GM15510 (cell line): ENCODE measurements around the gene CLCNKA.

Experiments used
- POLR2A ChIP-seq: IDR thresholded peaks from 3 replicates; pipeline ENCODE4 v1.6.1; 2011; ENCODE audit warnings: borderline replicate concordance; ENCODE audit not compliant: insufficient read length; ENCODE audit errors: extremely low read depth

CLCNKA gene

GRCh38 chr1:16010837-16011236, 11.0 kb upstream of the CLCNKA start:
- no peak for TF ChIP-seq POLR2A

DNA sequence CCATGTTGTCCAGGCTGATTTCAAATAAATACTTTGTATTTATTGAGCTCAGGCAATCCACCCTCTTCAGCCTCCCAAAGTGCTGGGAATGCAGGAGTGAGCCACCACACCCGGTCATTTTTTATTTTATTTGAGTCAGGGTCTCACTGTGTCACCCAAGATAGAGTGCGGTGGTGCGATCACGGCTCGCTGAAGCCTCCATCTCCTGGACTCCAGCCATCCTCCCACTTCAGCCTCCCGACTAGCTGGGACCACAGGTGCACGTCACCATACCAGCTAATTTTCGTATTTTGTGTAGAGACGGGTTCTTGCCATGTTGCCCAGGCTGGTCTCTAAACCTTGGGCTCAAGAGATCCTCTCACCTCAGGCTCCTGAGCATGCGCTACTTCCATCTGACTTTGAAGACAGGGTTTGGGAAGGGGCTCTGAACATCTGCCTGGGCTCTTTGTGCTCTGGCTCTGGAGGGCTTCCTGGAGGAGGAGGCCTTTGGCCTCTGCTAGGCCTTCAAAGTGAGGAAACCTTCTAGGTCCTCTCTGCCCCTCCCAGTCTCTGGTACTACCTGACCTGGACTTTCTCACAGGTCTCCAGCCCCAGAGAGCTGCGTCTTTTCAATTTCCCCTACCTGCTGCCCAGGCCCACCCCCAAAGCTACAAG, 9.8 kb upstream of the CLCNKA start:
- no peak for TF ChIP-seq POLR2A

- TF ChIP-seq POLR2A = no peak
Observed at GRCh38 chr1:16012590-16013219, 9.1 kb upstream of the CLCNKA start.

GRCh38 chr1:16013220-16013907, 8.5 kb upstream of the CLCNKA start:
- no peak for TF ChIP-seq POLR2A

DNA sequence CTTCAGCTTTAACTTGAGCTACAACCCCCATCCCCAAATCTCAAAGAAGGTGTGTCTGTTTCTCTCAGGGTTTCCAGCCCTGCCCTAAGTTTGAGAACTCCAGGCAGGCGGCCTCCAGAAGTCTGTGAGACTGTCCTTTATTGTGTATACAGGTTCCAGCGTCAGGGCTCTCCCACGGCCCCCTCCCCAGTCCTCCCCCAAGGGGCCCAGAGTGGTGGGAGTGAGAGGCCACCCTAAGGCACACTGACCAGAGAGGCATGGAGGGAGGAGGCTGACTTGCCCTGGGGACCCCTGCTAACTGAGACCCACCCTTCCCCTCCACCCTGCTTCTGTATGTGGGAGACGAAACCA, 8.0 kb upstream of the CLCNKA start:
- no peak for TF ChIP-seq POLR2A

GRCh38 chr1:16014509-16015482, 7.0 kb upstream of the CLCNKA start:
- no peak for TF ChIP-seq POLR2A

DNA sequence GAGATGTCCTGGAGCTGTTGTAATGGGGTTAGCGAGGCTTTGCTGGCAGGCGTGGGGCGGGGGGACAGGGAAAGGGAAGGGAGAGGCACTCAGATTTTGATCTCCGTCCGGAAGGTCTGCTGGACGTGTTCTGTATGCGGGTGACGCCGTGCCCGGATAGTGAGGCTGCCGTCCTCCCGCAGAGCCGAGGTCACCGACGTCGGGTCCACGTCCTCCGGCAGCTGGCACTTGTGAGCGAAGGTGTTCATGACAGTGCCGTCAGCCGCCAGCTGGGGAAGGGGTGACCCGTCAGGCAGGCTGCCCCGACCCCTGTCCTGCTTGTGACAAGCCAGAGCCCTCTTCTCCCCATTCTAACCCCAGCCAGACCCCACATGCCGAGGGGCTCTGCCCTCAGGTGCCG, 6.3 kb upstream of the CLCNKA start:
- no peak for TF ChIP-seq POLR2A

- TF ChIP-seq POLR2A = no peak
Observed at GRCh38 chr1:16015960-16016901, 5.6 kb upstream of the CLCNKA start.

- no peak for TF ChIP-seq POLR2A
Observed at GRCh38 chr1:16017076-16017460, 4.8 kb upstream of the CLCNKA start.

DNA sequence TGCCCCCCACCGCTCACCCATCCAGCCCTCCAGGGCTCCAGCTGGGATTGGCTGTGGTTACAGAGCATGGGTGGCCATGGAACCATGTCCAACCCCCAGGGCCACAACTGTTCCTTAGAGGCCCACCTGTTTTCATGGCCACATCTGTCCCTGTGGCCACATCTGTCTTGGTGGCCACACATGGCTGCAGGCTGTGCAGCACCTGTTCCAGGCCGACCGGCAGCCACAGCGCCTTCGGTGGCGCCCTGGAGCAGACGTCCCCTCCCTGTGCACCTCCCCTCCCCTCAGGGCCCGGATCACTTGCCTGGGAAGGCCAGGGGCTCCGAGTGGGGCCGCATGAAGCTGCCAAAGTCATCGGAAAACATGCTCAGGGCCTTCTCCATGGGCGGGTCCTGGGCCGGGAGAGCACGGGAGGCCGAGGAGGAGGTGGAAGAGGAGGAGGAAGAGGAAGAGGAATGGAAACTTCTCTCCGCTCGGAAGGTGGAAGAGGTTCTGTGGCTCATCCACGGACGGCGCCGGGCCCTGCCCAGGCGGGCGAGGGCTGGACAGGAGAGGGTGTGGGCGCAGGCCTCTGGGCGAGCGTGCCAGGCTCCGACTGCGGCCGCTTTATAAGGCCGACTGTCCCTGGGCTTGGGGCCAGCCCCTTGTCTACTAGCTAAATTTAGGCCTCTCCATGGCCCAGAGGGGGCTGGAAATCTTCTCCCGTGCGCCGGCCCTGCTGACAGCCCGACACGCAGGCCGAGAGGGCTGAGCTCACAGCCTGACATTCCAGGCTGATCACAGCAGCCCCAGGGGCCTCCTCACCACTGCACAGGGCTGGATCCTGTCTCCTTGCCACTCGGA, 4.2 kb upstream of the CLCNKA start, which contains the start of gene HSPB7:
Gene HSPB7 (minus strand): TSS at position 583 of the 843 bp plus-strand sequence. CDS start 80 bp downstream, at position 503.
- no peak for TF ChIP-seq POLR2A

GRCh38 chr1:16018308-16018707, 3.5 kb upstream of the CLCNKA start:
- no peak for TF ChIP-seq POLR2A

GRCh38 chr1:16018749-16019643, 2.8 kb upstream of the CLCNKA start:
- no peak for TF ChIP-seq POLR2A

DNA sequence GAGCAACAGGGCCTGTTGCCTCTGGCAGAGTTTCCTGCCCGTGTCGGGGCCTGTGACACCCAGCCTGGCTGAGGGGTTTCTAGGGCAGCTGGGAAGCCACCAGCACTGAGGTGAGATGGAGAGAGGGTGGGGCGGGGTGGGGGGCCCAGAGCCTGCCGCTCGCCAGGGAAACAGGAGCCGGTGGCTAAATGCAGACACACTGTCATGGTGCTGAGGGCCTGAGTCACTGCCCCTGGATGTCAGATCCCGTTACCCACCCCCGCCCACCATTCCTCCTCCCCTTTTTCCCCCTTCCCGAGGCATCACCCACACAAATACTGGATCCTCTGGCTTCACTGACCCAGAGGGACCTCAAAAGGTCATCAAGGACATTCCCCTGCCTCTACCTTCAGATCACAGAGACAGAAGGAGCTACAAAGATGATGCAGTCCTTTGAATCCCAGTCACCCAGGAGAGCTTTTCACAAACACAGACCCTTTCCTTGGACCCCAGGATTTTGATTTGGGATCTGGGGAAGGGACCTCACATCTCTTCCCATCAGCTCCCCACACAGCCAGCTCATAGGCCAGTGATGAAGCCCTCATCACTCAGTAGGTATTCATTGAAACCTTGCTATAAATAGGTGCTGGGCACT, 2.1 kb upstream of the CLCNKA start:
- TF ChIP-seq POLR2A = no peak
